ENCODE results near the gene PSG11.
"Not testable (repeated sequence)": the region's sequence is repeated elsewhere in the genome, so short reads cannot be mapped to it uniquely, and the experiment has no call there.

The PSG11 gene

GRCh38 chr19:43026369-43026768, at the start of gene PSG11:
PSG11 (minus strand) TSS chr19:43026469; CDS start chr19:43026372, 97 bp downstream.
- H3K4me3 ChIP-seq (ENCODE audit: low read depth, low read length): not testable (repeated sequence)

- not testable (repeated sequence) for H3K4me3 ChIP-seq (ENCODE audit: low read depth, low read length)
Observed at GRCh38 chr19:43062418-43062817, 36.1 kb upstream of the PSG11 start.

- H3K4me3 ChIP-seq (ENCODE audit: low read depth, low read length): not testable (repeated sequence)
Observed at GRCh38 chr19:43061326-43061725, 35.1 kb upstream of the PSG11 start.

GRCh38 chr19:43060254-43060653, 34.0 kb upstream of the PSG11 start:
- H3K4me3 ChIP-seq (ENCODE audit: low read depth, low read length): not testable (repeated sequence)

GRCh38 chr19:43059482-43059881, 33.2 kb upstream of the PSG11 start:
- H3K4me3 ChIP-seq (ENCODE audit: low read depth, low read length): not testable (repeated sequence)

GRCh38 chr19:43058440-43058839, 32.2 kb upstream of the PSG11 start:
- not testable (repeated sequence) for H3K4me3 ChIP-seq (ENCODE audit: low read depth, low read length)

GRCh38 chr19:43047966-43048365, 21.7 kb upstream of the PSG11 start:
- H3K4me3 ChIP-seq (ENCODE audit: low read depth, low read length): not testable (repeated sequence)

GRCh38 chr19:43046578-43046977, 20.3 kb upstream of the PSG11 start:
- H3K4me3 ChIP-seq (ENCODE audit: low read depth, low read length): not testable (repeated sequence)

GRCh38 chr19:43043492-43044180, 17.4 kb upstream of the PSG11 start:
- not testable (repeated sequence) for H3K4me3 ChIP-seq (ENCODE audit: low read depth, low read length)

GRCh38 chr19:43031645-43032044, 5.4 kb upstream of the PSG11 start:
- H3K4me3 ChIP-seq (ENCODE audit: low read depth, low read length): not testable (repeated sequence)
- TF ChIP-seq CTCF (IDR thresholded peaks at IDR 0.05; ENCODE audit: low read depth, low read length): peak; percentile 33

- no peak overlapping the region for H3K4me3 ChIP-seq (ENCODE audit: low read depth, low read length)
- TF ChIP-seq CTCF (IDR thresholded peaks at IDR 0.05; ENCODE audit: low read depth, low read length): no peak
Observed at GRCh38 chr19:43028866-43029265, 2.6 kb upstream of the PSG11 start.

GRCh38 chr19:43027985-43028384, 1.7 kb upstream of the PSG11 start:
- not testable (repeated sequence) for H3K4me3 ChIP-seq (ENCODE audit: low read depth, low read length)

- H3K4me3 ChIP-seq (ENCODE audit: low read depth, low read length): not testable (repeated sequence)
Observed at GRCh38 chr19:43027061-43027460, 792 bp upstream of the PSG11 start.

- H3K4me3 ChIP-seq (ENCODE audit: low read depth, low read length): not testable (repeated sequence)
Observed at GRCh38 chr19:43022098-43022497, 4.2 kb downstream of the PSG11 start.

- H3K4me3 ChIP-seq (ENCODE audit: low read depth, low read length): not testable (repeated sequence)
Observed at GRCh38 chr19:43021629-43022028, 4.6 kb downstream of the PSG11 start.

GRCh38 chr19:43019588-43019987, 6.7 kb downstream of the PSG11 start:
- not testable (repeated sequence) for H3K4me3 ChIP-seq (ENCODE audit: low read depth, low read length)

GRCh38 chr19:43005841-43006240, 20.4 kb downstream of the PSG11 start:
- not testable (repeated sequence) for H3K4me3 ChIP-seq (ENCODE audit: low read depth, low read length)

GRCh38 chr19:43004846-43005245, 21.4 kb downstream of the PSG11 start:
- H3K4me3 ChIP-seq (ENCODE audit: low read depth, low read length): not testable (repeated sequence)

GRCh38 chr19:43003634-43004033, 22.6 kb downstream of the PSG11 start:
- H3K4me3 ChIP-seq (ENCODE audit: low read depth, low read length): not testable (repeated sequence)

GRCh38 chr19:43002948-43003347, 23.3 kb downstream of the PSG11 start:
- not testable (repeated sequence) for H3K4me3 ChIP-seq (ENCODE audit: low read depth, low read length)

Measured in WI38 (cell line).